ENCODE results near the gene PRRC2B.

GRCh38 chr9:131487621-131488031, 93.7 kb downstream of the PRRC2B start:
- no peak for TF ChIP-seq ZNF274 (IDR thresholded peaks at IDR 0.05; ENCODE audit: low read depth, low read length)
- no peak for TF ChIP-seq YY1 (IDR thresholded peaks at IDR 0.05; ENCODE audit: insufficient read depth, insufficient read length)
- no peak for TF ChIP-seq SUZ12 (IDR thresholded peaks at IDR 0.05; ENCODE audit: extremely low read depth, insufficient read depth, insufficient read length)
